ENCODE results near the gene TCF23.
"Not testable (repeated sequence)": the region's sequence is repeated elsewhere in the genome, so short reads cannot be mapped to it uniquely, and the experiment has no call there.

The TCF23 gene

DNA sequence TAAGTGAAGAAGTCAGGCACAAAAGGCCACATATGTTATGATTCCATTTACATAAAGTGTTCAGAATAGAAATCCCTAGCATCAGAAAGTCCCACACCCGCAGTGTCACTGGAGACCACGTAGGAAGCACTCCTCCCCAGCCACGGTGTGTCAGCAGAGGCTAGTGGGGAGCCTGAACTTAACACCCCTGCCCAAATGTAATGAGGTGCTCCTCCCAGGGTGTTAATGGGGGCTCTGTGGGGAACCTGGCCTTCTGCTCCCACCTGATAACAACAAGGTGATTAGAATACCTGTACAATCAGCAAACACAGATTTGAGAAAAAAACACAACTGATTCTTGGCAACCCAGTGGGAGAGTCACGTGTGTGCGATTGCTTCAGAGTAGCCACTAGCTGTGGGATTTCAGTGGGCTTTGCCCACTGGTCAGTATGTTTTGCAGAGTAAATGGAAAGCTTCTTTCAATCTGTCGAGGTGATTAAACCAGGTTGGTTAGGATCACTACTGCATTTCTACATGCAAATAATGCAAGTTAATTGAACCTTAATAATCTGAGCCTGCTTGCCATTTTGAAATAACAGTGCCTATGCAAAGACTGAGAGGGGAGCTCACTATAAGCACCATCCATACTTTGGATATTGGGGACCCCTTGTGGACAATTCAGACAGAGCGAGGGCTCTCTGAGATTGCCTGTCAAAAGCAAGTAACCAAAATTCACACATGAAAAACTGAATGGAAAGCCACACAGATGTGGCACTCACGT lies 42.4 kb downstream of the TCF23 start:
- peak; percentile 52 to 76 for DNase-seq

DNA sequence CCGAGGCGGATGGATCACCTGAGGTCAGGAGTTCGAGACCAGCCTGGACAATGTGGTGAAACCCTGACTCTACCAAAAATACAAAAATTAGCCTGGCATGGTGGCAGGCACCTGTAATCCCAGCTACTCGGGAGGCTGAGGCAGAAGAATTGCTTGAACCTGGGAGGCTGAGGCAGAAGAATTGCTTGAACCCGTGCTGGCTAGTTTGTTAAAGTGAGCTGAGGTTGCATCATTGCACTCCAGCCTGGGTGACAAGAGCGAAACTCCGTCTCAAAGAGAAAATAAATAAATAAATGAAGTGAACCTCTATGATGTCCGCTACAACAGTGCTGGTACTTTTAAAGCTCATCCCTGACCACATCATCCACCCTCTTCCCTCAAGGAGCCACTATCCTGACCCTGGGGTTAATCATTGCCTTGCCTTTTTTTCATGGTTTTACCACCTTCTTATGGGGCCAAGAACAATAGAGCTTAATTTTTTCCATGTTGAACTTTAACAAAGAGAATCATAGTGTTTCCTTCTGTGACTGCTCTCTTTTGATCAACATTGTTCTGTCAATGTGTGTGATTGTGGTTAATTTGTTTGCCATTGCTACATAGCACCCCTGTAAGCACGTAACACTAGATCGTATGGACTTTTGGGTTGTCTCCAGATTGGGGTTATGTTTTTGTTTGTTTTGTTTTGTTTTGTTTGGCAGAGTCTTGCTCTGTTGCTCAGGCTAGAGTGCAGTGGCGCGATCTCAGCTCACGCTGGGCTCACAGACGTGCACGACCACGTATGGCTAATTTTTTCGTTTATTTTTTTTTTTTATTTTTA lies 45.9 kb downstream of the TCF23 start:
- peak; percentile 25 to 63 for DNase-seq

- not testable (repeated sequence) for DNase-seq
Observed at GRCh38 chr2:27195799-27196198, 47.0 kb downstream of the TCF23 start.

DNA sequence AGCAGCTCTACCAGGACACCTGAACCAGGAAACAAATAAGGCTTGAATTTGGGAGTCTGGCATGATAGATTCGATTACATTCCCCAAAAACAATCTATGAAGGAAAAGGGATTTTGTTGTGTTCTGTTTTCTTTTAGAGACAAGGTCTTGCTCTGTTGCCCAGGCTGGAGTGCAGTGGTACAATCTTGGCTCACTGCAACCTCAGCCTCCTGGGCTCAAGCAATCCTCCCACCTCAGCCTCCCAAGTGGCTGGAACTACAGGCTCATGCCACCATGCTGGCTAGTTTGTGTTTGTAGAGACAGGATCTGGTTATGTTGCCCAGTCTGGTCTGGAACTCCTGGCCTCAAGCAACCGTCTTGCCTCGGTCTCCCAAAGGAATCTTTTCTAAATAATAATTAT lies 49.3 kb downstream of the TCF23 start:
- DNase-seq, result not testable (repeated sequence)

DNA sequence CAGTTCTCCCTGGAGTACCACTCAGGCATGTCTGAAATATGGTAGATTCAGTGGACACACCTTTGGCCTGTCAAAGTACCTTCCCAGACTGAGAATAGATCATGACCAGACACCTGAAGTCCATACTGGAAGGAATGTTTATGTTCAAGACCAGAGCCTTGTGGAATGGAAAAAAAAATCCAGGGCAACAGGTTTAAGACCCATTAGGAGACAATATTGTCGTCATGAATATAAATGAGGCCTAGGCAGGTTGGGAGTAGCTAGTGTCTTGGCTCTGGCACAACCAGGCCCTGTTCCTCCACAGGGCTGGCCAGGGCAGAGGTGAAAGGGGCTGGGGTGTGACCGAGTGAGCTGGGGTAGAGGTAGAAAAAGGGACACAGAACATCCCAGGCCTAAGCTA lies 49.8 kb downstream of the TCF23 start:
- DNase-seq, result no peak

DNA sequence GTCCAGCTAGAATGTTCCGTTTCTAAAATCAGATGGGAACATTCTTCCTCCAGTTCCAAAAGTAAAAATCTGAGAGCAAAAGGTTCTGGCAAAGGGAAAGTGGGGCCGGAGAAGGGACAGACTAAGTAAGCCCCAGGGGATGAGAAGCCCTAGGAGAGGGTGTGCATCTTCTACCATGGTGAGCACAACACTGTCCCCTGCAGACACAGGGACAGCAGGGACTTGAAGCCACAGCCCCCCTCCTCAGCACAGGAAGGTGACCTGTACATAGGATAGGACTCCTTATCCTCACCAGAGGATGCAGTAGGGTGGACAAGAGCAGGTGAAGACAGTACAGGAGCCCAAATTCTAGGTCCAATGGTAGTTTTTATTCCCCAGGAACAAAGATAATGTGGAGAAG lies 50.4 kb downstream of the TCF23 start:
- DNase-seq, result no peak

- no peak for DNase-seq
Observed at GRCh38 chr2:27201675-27202074, 52.9 kb downstream of the TCF23 start.

DNA sequence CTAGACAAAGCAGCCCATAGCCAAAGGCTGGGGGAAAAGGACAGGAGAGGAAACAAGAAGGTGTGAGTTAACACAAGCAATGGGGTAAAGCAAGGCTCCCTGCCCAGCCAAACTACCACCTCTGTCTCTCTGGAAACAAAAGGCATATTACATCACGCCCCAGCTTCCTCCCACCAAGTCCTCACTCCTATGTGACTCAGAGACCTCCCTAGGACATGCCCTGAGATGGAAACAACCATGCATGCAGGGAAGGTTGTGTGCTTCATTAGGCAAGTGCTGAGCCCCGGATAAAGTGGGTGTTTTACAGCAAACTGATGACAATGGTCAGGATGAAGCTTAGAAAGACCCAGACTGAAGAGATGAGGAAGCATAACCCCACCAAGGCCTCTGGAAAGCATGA lies 54.0 kb downstream of the TCF23 start:
- DNase-seq, result no peak

GRCh38 chr2:27203741-27204140 lies 54.9 kb downstream of the TCF23 start:
- no peak for DNase-seq

DNA sequence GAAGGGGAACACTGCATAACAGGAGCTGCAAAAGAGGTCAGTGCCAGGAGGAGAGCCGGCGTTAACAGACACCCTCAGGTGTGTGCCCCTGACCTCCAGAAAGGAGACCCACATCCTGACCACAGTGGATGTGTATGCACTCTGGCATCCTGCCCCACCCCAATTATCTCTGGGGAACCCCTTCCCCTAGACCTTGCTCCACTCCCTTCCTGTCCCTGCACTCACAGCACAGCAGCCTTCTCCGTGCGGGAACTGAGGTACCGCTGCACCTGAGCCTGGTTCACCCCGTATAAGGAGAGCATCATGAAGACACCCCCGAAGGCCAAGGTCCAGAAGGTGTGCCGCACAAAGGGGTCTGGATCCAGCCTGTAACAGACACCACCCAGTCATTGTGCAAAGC lies 55.8 kb downstream of the TCF23 start:
- no peak for DNase-seq

GRCh38 chr2:27205206-27205605 lies 56.4 kb downstream of the TCF23 start:
- no peak for DNase-seq

GRCh38 chr2:27206346-27206745 lies 57.5 kb downstream of the TCF23 start:
- no peak for DNase-seq

Measured in NCI-H2081 (cell line).